CD4-positive, alpha-beta T cell treated with Interleukin-6 at 100 ng/mL for 8 hours (primary cell): ENCODE measurements around the gene MAX.
"Not testable (repeated sequence)": the region's sequence is repeated elsewhere in the genome, so short reads cannot be mapped to it uniquely, and the experiment has no call there.

ENCODE experiments used
- DNase-seq: peaks from one replicate; pipeline ENCODE4 v3.0.0-alpha.2; 2020; ENCODE audit warnings: mixed read lengths, low spot score

MAX gene

GRCh38 chr14:65104791-65105190 lies 2.5 kb upstream of the MAX start:
- DNase-seq: no peak

GRCh38 chr14:65103150-65103760 lies 938 bp upstream of the MAX start:
- no peak for DNase-seq

GRCh38 chr14:65101631-65102440 lies 481 bp downstream of the MAX start:
- peak; percentile 48 for DNase-seq

- DNase-seq: no peak
Observed at GRCh38 chr14:65100922-65101541, 1.3 kb downstream of the MAX start.

- peak; percentile 47 for DNase-seq
Observed at GRCh38 chr14:65098586-65098985, 3.7 kb downstream of the MAX start.

GRCh38 chr14:65096323-65097089 lies 5.8 kb downstream of the MAX start:
- DNase-seq: no peak

GRCh38 chr14:65095633-65096205 lies 6.6 kb downstream of the MAX start:
- DNase-seq: no peak

- no peak for DNase-seq
Observed at GRCh38 chr14:65092349-65092748, 10.0 kb downstream of the MAX start.

- DNase-seq: not testable (repeated sequence)
Observed at GRCh38 chr14:65087835-65088234, 14.5 kb downstream of the MAX start.

GRCh38 chr14:65086686-65087085 lies 15.6 kb downstream of the MAX start:
- DNase-seq: not testable (repeated sequence)

- no peak for DNase-seq
Observed at GRCh38 chr14:65084554-65085505, 17.5 kb downstream of the MAX start.

- DNase-seq: no peak
Observed at GRCh38 chr14:65082930-65083329, 19.4 kb downstream of the MAX start.

GRCh38 chr14:65080960-65081747 lies 21.2 kb downstream of the MAX start:
- no peak for DNase-seq

- no peak for DNase-seq
Observed at GRCh38 chr14:65079768-65080167, 22.5 kb downstream of the MAX start.

GRCh38 chr14:65079201-65079600 lies 23.1 kb downstream of the MAX start:
- no peak for DNase-seq

GRCh38 chr14:65077318-65077717 lies 25.0 kb downstream of the MAX start:
- no peak for DNase-seq

GRCh38 chr14:65075628-65076325 lies 26.5 kb downstream of the MAX start:
- DNase-seq: no peak

GRCh38 chr14:65074449-65075150 lies 27.7 kb downstream of the MAX start:
- DNase-seq: no peak
